GM12878 (cell line): ENCODE results near the gene MAD1L1. TPM values are rescaled to one million over a fixed set of nuclear protein-coding genes. Genes with fewer than 3 reads are reported as not detected.

Source experiments
- ATAC-seq: fragments of 200-7000 bp; cut with Tn5 transposase; 3 replicates; pipeline ENCODE4 v1.9.1; 2020; ENCODE audit warnings: mild to moderate bottlenecking, moderate library complexity
- BruUV-seq: library from RNA; stranded (reverse); fragments of 400-500 nt; replicated peaks from 2 replicates; lab custom pipeline; 2021; lab: Mats Ljungman, UMichigan
- CTCF ChIA-PET: fragments of 300-600 bp; sonication (Branson Sonifier 250); formaldehyde crosslinking; extraction: SDS; loops from one replicate; lab custom pipeline; 2021; ENCODE audit warnings: inconsistent platforms; lab: Yijun Ruan, JAX
- POLR2A ChIA-PET: fragments of 350-600 bp; formaldehyde crosslinking; extraction: SDS; loops from one replicate; lab custom pipeline; 2021; ENCODE audit warnings: inconsistent platforms; lab: Charles Lee
- RAD21 ChIA-PET: fragments of 300-600 bp; sonication (Branson Sonifier 250); formaldehyde crosslinking; loops from one replicate; lab custom pipeline; 2023; ENCODE audit warnings: antibody characterized with exemption; ENCODE audit not compliant: unreplicated experiment; lab: Charles Lee
- SMC1A ChIA-PET: fragments of 300-600 bp; sonication (Branson Sonifier 250); formaldehyde crosslinking; loops from one replicate; lab custom pipeline; 2023; ENCODE audit not compliant: unreplicated experiment, uncharacterized antibody; lab: Charles Lee
- DNase-seq: peaks from one replicate; pipeline ENCODE4 v3.0.0-alpha.2; 2011; ENCODE audit warnings: low read depth, low spot score
- FAIRE-seq: peaks from 3 replicates; lab custom pipeline; 2011; peaks lifted over from hg19 to GRCh38; lab: Jason Lieb, UNC
- H2AFZ ChIP-seq: 2 replicates; pipeline ENCODE4 v1.6.0; 2011; ENCODE audit warnings: low read depth, low read length, control low read depth; ENCODE audit not compliant: control insufficient read depth
- H3K27ac ChIP-seq: 2 replicates; pipeline ENCODE4 v1.5.1; 2011; ENCODE audit warnings: control low read depth; ENCODE audit not compliant: control insufficient read depth, insufficient read depth
- H3K27me3 ChIP-seq, 2 experiments: replicated peaks in 1 of 2; 2 replicates each; pipeline versions ENCODE4 v1.6.0 to v1.6.1; 2011; ENCODE audit warnings: low read length in 1 of 2; ENCODE audit not compliant: control insufficient read depth in 2 of 2, insufficient read depth in 2 of 2
- H3K36me3 ChIP-seq, 2 experiments: 2 replicates each; pipeline ENCODE4 v1.5.1; 2011; ENCODE audit warnings: low read length in 1 of 2; ENCODE audit not compliant: control insufficient read depth in 2 of 2, insufficient read depth in 2 of 2
- H3K4me1 ChIP-seq: 2 replicates; pipeline ENCODE4 v1.6.1; 2011; ENCODE audit warnings: mild to moderate bottlenecking, low read length, moderate library complexity, mixed read lengths; ENCODE audit not compliant: control insufficient read depth, insufficient read depth
- H3K4me2 ChIP-seq: 2 replicates; pipeline ENCODE4 v1.6.0; 2011; ENCODE audit warnings: control low read depth; ENCODE audit not compliant: control insufficient read depth, insufficient read depth
- H3K4me3 ChIP-seq: fragments of 200-600 bp; sonication (generic); 2 replicates; pipeline ENCODE4 v1.5.1; 2016
- H3K79me2 ChIP-seq: 2 replicates; pipeline ENCODE4 v1.6.0; 2011; ENCODE audit warnings: low read length; ENCODE audit not compliant: control insufficient read depth, insufficient read depth
- H3K9ac ChIP-seq: 2 replicates; pipeline ENCODE4 v1.8.0; 2011; ENCODE audit warnings: low read length, control low read depth, mixed read lengths; ENCODE audit not compliant: control insufficient read depth, insufficient read depth
- H3K9me3 ChIP-seq: replicated peaks from 3 replicates; pipeline ENCODE4 v1.5.1; 2011; ENCODE audit warnings: mild to moderate bottlenecking, low read length; ENCODE audit not compliant: control insufficient read depth, insufficient read depth
- H4K20me1 ChIP-seq: 2 replicates; pipeline ENCODE4 v1.6.0; 2011; ENCODE audit not compliant: control insufficient read depth, insufficient read depth
- GATAD2B ChIP-seq: fragments of 450-650 bp; conservative IDR thresholded peaks from 2 replicates; pipeline ENCODE4 v1.6.1; 2017; ENCODE audit warnings: low read depth, mild to moderate bottlenecking, moderate library complexity
- JUNB ChIP-seq: IDR thresholded peaks from 2 replicates; pipeline ENCODE4 v1.6.1; 2016; ENCODE audit warnings: antibody characterized with exemption, mild to moderate bottlenecking
- PML ChIP-seq: IDR thresholded peaks from 2 replicates; pipeline ENCODE4 v1.6.1; 2012; ENCODE audit warnings: low read length, inconsistent platforms
- RAD21 ChIP-seq: IDR thresholded peaks from 2 replicates; pipeline ENCODE4 v1.6.1; 2011; ENCODE audit warnings: mild to moderate bottlenecking, low read depth, low read length, moderate library complexity; ENCODE audit not compliant: insufficient read depth
- RUNX3 ChIP-seq: IDR thresholded peaks from 2 replicates; pipeline ENCODE4 v1.6.1; 2012; ENCODE audit warnings: low read length, inconsistent platforms
- SREBF2 ChIP-seq: IDR thresholded peaks from 2 replicates; pipeline ENCODE4 v1.6.1; 2012; ENCODE audit warnings: mild to moderate bottlenecking, low read length
- TCF7 ChIP-seq: IDR thresholded peaks from 2 replicates; pipeline ENCODE4 v1.6.1; 2014; ENCODE audit warnings: antibody characterized with exemption, borderline replicate concordance
- WGBS: methylation state at CpG from one replicate; pipeline ENCODE4 v1.1.6; 2016; ENCODE audit warnings: low lambda C conversion rate; ENCODE audit not compliant: insufficient replicate concordance, insufficient coverage; ENCODE audit errors: missing lambda C conversion rate; 5-methylcytosine and 5-hydroxymethylcytosine counted together
- in situ Hi-C: fragments of 300-500 bp; cut with MboI; formaldehyde crosslinking; loops from 9 replicates; pipeline ENCODE4 v1.14.3; 2018; ENCODE audit warnings: mixed read lengths
- intact Hi-C: fragments of 100-400 bp; cut with micrococcal nuclease; formaldehyde crosslinking; loops from one replicate; pipeline ENCODE4 v1.14.2; 2022; ENCODE audit not compliant: unreplicated experiment
- polyA plus RNA-seq, 11 experiments: library from polyadenylated mRNA; depleted of rRNA in 4 of 11; unstranded in 6 of 11; stranded (reverse) in 5 of 11; fragments of >200 nt; fragmentation: Nextera tagmentation in 4 of 11; fragmentation: Illumina TruSeq in 1 of 11; extraction: Ambion mirVana in 4 of 11; extraction: Trizol in 1 of 11; gene quantifications; 1 replicate in 1 of 11; 2 replicates in 10 of 11; pipeline versions ENCODE4 v1.2.1 to v1.2.3, GENCODE V29; 2011 to 2016; ENCODE audit warnings: inconsistent platforms in 2 of 11, missing spikeins in 2 of 11, low read depth in 1 of 11
- total RNA-seq, 4 experiments: library from RNA; depleted of rRNA in 3 of 4; stranded (reverse); fragments of >200 nt in 3 of 4; fragmentation: Illumina TruSeq in 1 of 4; extraction: Trizol in 1 of 4; gene quantifications; 2 replicates each; pipeline versions ENCODE4 v1.2.1 to v1.2.3, GENCODE V29; 2013 to 2021
- TF ChIP-seq, protein P1 (sequence below): IDR thresholded peaks from 2 replicates; pipeline ENCODE4 v1.6.1; 2012; ENCODE audit warnings: low read depth, low read length, improper control_type of control experiment

MAD1L1 gene
- total and polyA plus RNA-seq, 10 of the 15 experiments (the other 5 are each of a cell fraction or from before 2014, with no cell fraction given), result 2.2 to 76.8 (median 38.3) TPM

DNA sequence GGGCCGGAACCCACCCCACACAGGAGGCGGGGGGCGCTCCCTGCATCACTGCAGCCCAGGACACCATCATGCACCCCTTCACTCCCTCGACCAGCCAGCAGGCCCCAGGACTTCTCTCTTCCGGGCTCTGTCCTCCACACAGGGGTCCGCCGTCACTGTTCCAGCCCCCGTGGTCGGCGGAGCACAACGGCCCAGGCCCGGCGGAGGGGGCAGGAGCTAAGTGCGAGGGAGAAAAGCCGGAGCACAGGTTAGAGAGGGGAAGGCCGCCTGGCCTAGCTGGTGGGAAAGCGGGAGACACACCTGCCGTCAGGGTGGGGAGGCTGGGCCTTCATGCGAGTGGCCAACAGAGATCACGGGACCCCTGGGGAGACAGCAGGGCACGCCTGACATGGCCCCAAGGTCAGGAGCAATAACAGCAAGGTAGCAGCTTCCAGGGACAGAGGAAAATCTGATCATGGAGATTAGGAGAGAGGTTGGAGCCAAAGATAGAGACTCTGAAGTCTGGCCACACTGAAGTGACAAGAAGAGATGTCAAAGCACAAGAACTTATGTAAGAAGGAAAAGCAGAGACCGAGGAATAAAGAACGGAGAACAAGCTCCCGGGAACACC lies 151.1 kb downstream of the MAD1L1 start:
- no peaks in the 10 kb centered on the region for H4K20me1 ChIP-seq
- TF ChIP-seq RUNX3 (no peak), PML (no peak), SREBF2 (no peak), GATAD2B (no peak), RAD21 (no peak), JUNB (no peak), TCF7 (no peak)
- TF ChIP-seq, protein P1, sequence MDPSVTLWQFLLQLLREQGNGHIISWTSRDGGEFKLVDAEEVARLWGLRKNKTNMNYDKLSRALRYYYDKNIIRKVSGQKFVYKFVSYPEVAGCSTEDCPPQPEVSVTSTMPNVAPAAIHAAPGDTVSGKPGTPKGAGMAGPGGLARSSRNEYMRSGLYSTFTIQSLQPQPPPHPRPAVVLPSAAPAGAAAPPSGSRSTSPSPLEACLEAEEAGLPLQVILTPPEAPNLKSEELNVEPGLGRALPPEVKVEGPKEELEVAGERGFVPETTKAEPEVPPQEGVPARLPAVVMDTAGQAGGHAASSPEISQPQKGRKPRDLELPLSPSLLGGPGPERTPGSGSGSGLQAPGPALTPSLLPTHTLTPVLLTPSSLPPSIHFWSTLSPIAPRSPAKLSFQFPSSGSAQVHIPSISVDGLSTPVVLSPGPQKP, result no peak
- ChIA-PET POLR2A (no interaction called here), CTCF (no interaction called here), SMC1A (no interaction called here), RAD21 (no interaction called here)
- intact Hi-C loops (no loop called here), in situ Hi-C loops (no loop called here)
- ATAC-seq (no peak), DNase-seq (no peak), FAIRE-seq (no peak)
- no peak overlapping the region for H3K9ac ChIP-seq
- WGBS, result 91% methylated on average over 17 of the region's 24 CpGs
- H3K36me3 ChIP-seq, result peaks cover 2 to 3% of the 10 kb centered on the region in 2 experiments; a peak in 3 of 4 replicates
- H3K4me2 ChIP-seq, result no peak overlapping the region
- no peaks in the 10 kb centered on the region for H3K9me3 ChIP-seq
- H3K79me2 ChIP-seq, result no peaks in the 10 kb centered on the region
- H3K27ac ChIP-seq, result no peak overlapping the region
- BruUV-seq, result no TSS peak
- H3K27me3 ChIP-seq, result no peaks in the 10 kb centered on the region
- no peaks in the 10 kb centered on the region for H3K4me1 ChIP-seq
- H2AFZ ChIP-seq, result no peak overlapping the region
- no peak overlapping the region for H3K4me3 ChIP-seq
